HepG2 (cell line): ENCODE data around the gene PROX1. TPM values are rescaled to one million over a fixed set of nuclear protein-coding genes. Genes with fewer than 3 reads are reported as not detected.
"Not testable (repeated sequence)": the region's sequence is repeated elsewhere in the genome, so short reads cannot be mapped to it uniquely, and the experiment has no call there.

Source experiments
- ATAC-seq: fragments of 200-7000 bp; cut with Tn5 transposase; 3 replicates; pipeline ENCODE4 v1.9.1; 2020; ENCODE audit warnings: mild to moderate bottlenecking, moderate library complexity
- BruUV-seq: library from RNA; stranded (reverse); fragments of 400-500 nt; replicated peaks from 2 replicates; lab custom pipeline; 2021; lab: Mats Ljungman, UMichigan
- CTCF ChIA-PET: fragments of 300-600 bp; formaldehyde crosslinking; extraction: SDS; loops from one replicate; lab custom pipeline; 2021; ENCODE audit warnings: low total read pairs, inconsistent platforms, low intra/inter-chr PET ratio; lab: Yijun Ruan, JAX
- POLR2A ChIA-PET: fragments of 350-600 bp; sonication (Branson Sonifier 250); formaldehyde crosslinking; loops from one replicate; lab custom pipeline; 2020; ENCODE audit warnings: antibody characterized with exemption, inconsistent platforms; lab: Yijun Ruan, JAX
- DNase-seq: peaks from one replicate; pipeline ENCODE4 v3.0.0-alpha.2; 2015; ENCODE audit warnings: low spot score
- FAIRE-seq: peaks from 3 replicates; lab custom pipeline; 2011; peaks lifted over from hg19 to GRCh38; lab: Jason Lieb, UNC
- H2AFZ ChIP-seq: one replicate; pipeline ENCODE4 v1.6.1; 2011; ENCODE audit warnings: low read length, inconsistent platforms
- H3K27ac ChIP-seq: fragments of 300-600 bp; 3 replicates; pipeline ENCODE4 v1.8.0; 2011; ENCODE audit warnings: mixed run types, mild to moderate bottlenecking, mixed read lengths, low read length, inconsistent platforms; ENCODE audit not compliant: insufficient read depth; ENCODE audit errors: extremely low read length
- H3K27me3 ChIP-seq, 2 experiments: fragments of 200-600 bp in 1 of 2; 2 replicates in 1 of 2; 3 replicates in 1 of 2; pipeline versions ENCODE4 v1.6.0 to v1.8.0; 2011; ENCODE audit warnings: low read length in 2 of 2, mild to moderate bottlenecking in 2 of 2, moderate library complexity in 2 of 2, inconsistent platforms in 1 of 2; ENCODE audit not compliant: insufficient read depth in 2 of 2, control insufficient read depth in 1 of 2
- H3K36me3 ChIP-seq, 2 experiments: fragments of 200-600 bp in 1 of 2; replicated peaks in 1 of 2; 2 replicates in 1 of 2; 3 replicates in 1 of 2; pipeline versions ENCODE4 v1.5.1 to v1.8.0; 2011; ENCODE audit warnings: low read length in 2 of 2, inconsistent platforms in 1 of 2; ENCODE audit not compliant: insufficient read depth in 2 of 2, control insufficient read depth in 1 of 2
- H3K4me1 ChIP-seq: 2 replicates; pipeline ENCODE4 v1.5.1; 2012; ENCODE audit warnings: low read length, inconsistent platforms; ENCODE audit not compliant: insufficient read depth
- H3K4me2 ChIP-seq: 2 replicates; pipeline ENCODE4 v1.6.0; 2011; ENCODE audit warnings: low read depth, low read length, inconsistent platforms
- H3K4me3 ChIP-seq, 3 experiments: fragments of 200-600 bp in 1 of 3; sonication (generic), shearing (Covaris generic) in 1 of 3; replicated peaks in 1 of 3; 2 replicates each; pipeline ENCODE4 v1.5.1; 2011 to 2016; ENCODE audit warnings: low read length in 3 of 3, inconsistent platforms in 2 of 3, low read depth in 2 of 3, mild to moderate bottlenecking in 2 of 3, control low read depth in 1 of 3, mixed read lengths in 1 of 3; ENCODE audit not compliant: insufficient read depth in 1 of 3
- H3K79me2 ChIP-seq: one replicate; pipeline ENCODE4 v1.6.1; 2011; ENCODE audit warnings: low read length, inconsistent platforms; ENCODE audit not compliant: insufficient read depth
- H3K9ac ChIP-seq: 2 replicates; pipeline ENCODE4 v1.6.0; 2011; ENCODE audit warnings: mild to moderate bottlenecking, low read depth, low read length, inconsistent platforms; ENCODE audit not compliant: insufficient read depth
- H3K9me3 ChIP-seq: 2 replicates; pipeline ENCODE4 v1.5.1; 2012; ENCODE audit warnings: mild to moderate bottlenecking, low read length
- H4K20me1 ChIP-seq: 2 replicates; pipeline ENCODE4 v1.6.0; 2011; ENCODE audit warnings: inconsistent platforms, mild to moderate bottlenecking, low read length, moderate library complexity; ENCODE audit not compliant: insufficient read depth
- WGBS: methylation state at CpG from one replicate; pipeline ENCODE4 v1.1.6; 2017; ENCODE audit warnings: low lambda C conversion rate; 5-methylcytosine and 5-hydroxymethylcytosine counted together
- in situ Hi-C: cut with HindIII; loops from 2 replicates; pipeline ENCODE4 v1.10.0; 2017; ENCODE audit warnings: low pct_unique_long_range_greater_than_20kb; ENCODE audit not compliant: extremely low pct_ligation_motif_present
- intact Hi-C: fragments of 100-400 bp; cut with micrococcal nuclease; formaldehyde crosslinking; loops from one replicate; pipeline ENCODE4 v1.10.0; 2022; ENCODE audit not compliant: unreplicated experiment
- polyA plus RNA-seq, 8 experiments: library from polyadenylated mRNA; depleted of rRNA in 3 of 8; stranded (reverse) in 7 of 8; unstranded in 1 of 8; fragments of >200 nt; fragmentation: Illumina TruSeq in 4 of 8; extraction: Trizol in 4 of 8; gene quantifications; 2 replicates each; pipeline versions ENCODE4 v1.2.1 to v1.2.3, GENCODE V29; 2011 to 2016; ENCODE audit warnings: low read depth in 4 of 8, missing spikeins in 1 of 8, mixed read lengths in 1 of 8; ENCODE audit not compliant: insufficient read depth in 1 of 8
- total RNA-seq, 5 experiments: library from RNA; depleted of rRNA; stranded (reverse); fragments of >200 nt; fragmentation: Illumina TruSeq; extraction: Trizol; gene quantifications; 2 replicates each; pipeline ENCODE4 v1.2.3, GENCODE V29; 2016; ENCODE audit warnings: low read depth in 1 of 5

The PROX1 gene
- total and polyA plus RNA-seq, 2 of the 13 experiments (the other 11 are each of a cell fraction or from before 2014, with no cell fraction given), result 12.3 to 30.2 TPM

DNA sequence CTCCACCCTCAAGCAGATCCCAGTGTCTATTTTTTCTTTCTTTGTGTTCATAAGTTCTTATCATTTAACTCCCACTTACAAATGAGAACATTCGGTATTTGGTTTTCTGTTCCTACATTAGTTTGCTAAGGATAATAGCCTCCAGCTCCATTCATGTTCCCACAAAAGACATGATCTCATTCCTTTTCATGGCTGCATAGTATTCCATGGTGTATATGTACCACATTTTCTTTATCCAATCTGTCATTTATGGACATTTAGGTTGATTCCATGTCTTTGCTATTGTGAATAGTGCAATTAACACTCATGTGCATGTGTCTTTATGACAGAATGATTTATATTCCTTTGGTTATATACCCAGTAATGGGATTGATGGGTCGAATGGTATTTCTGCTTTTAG lies 101.2 kb downstream of the PROX1 start:
- H3K4me3 ChIP-seq, H3K27me3 ChIP-seq, CTCF ChIA-PET, H3K79me2 ChIP-seq, intact Hi-C loops, H3K27ac ChIP-seq, H3K4me1 ChIP-seq, BruUV-seq, DNase-seq, H2AFZ ChIP-seq, POLR2A ChIA-PET, ATAC-seq, H3K36me3 ChIP-seq, in situ Hi-C loops, H3K9me3 ChIP-seq, H3K4me2 ChIP-seq, H4K20me1 ChIP-seq, H3K9ac ChIP-seq: not testable (repeated sequence)
- FAIRE-seq, result peak; percentile 4
- 70% methylated on average over 2 of the region's 2 CpGs for WGBS
